Fibroblast of the conjunctiva (primary cell): Measurements from ENCODE around the gene NACAD.
"Not testable (repeated sequence)": the region's sequence is repeated elsewhere in the genome, so short reads cannot be mapped to it uniquely, and the experiment has no call there.

Experiments used
- DNase-seq: peaks from one replicate; pipeline ENCODE4 v3.0.0-alpha.2; 2010; ENCODE audit warnings: low read depth

NACAD gene

GRCh38 chr7:45054442-45054841, 34.3 kb downstream of the NACAD start:
- no peak for DNase-seq

GRCh38 chr7:45053941-45054340, 34.8 kb downstream of the NACAD start:
- no peak for DNase-seq

GRCh38 chr7:45053401-45053800, 35.4 kb downstream of the NACAD start:
- DNase-seq = no peak

GRCh38 chr7:45052011-45052410, 36.8 kb downstream of the NACAD start:
- no peak for DNase-seq

GRCh38 chr7:45050198-45050597, 38.6 kb downstream of the NACAD start:
- DNase-seq = no peak

- DNase-seq = no peak
Measured at GRCh38 chr7:45048748-45049147, 40.0 kb downstream of the NACAD start.

- DNase-seq = no peak
Measured at GRCh38 chr7:45044338-45044737, 44.4 kb downstream of the NACAD start.

- no peak for DNase-seq
Measured at GRCh38 chr7:45039106-45039505, 49.7 kb downstream of the NACAD start.

GRCh38 chr7:45037876-45038275, 50.9 kb downstream of the NACAD start:
- no peak for DNase-seq

- no peak for DNase-seq
Measured at GRCh38 chr7:45036796-45037195, 52.0 kb downstream of the NACAD start.

GRCh38 chr7:45036317-45036716, 52.5 kb downstream of the NACAD start:
- no peak for DNase-seq

- no peak for DNase-seq
Measured at GRCh38 chr7:45035893-45036292, 52.9 kb downstream of the NACAD start.

- no peak for DNase-seq
Measured at GRCh38 chr7:45035371-45035770, 53.4 kb downstream of the NACAD start.

- not testable (repeated sequence) for DNase-seq
Measured at GRCh38 chr7:45034710-45035109, 54.1 kb downstream of the NACAD start.

- no peak for DNase-seq
Measured at GRCh38 chr7:45033931-45034290, 54.9 kb downstream of the NACAD start.

- no peak for DNase-seq
Measured at GRCh38 chr7:45033261-45033930, 55.4 kb downstream of the NACAD start.

- DNase-seq = no peak
Measured at GRCh38 chr7:45032421-45032820, 56.3 kb downstream of the NACAD start.

- DNase-seq = no peak
Measured at GRCh38 chr7:45031829-45032228, 56.9 kb downstream of the NACAD start.
